Gastrocnemius medialis (tissue), 4 donors: ENCODE data around the gene ZCCHC14.

Experiments
- POLR2A ChIP-seq, 2 donors: fragments of 450-650 bp; IDR thresholded peaks; one replicate each; pipeline ENCODE4 v1.6.1; 2017; ENCODE audit warnings: antibody characterized with exemption in 2 of 2, mild to moderate bottlenecking in 2 of 2, moderate library complexity in 2 of 2
- TF ChIP-seq, protein P1 (sequence below), 5 experiments: fragments of 450-650 bp in 3 of 5; fragments of 200-600 bp in 2 of 5; sonication (generic) in 2 of 5; IDR thresholded peaks in 4 of 5; conservative IDR thresholded peaks in 1 of 5; 1 replicate in 4 of 5; 2 replicates in 1 of 5; pipeline ENCODE4 v1.5.1; 2016 to 2019; ENCODE audit warnings: antibody characterized with exemption in 5 of 5, mild to moderate bottlenecking in 3 of 5, moderate library complexity in 3 of 5

DNA sequence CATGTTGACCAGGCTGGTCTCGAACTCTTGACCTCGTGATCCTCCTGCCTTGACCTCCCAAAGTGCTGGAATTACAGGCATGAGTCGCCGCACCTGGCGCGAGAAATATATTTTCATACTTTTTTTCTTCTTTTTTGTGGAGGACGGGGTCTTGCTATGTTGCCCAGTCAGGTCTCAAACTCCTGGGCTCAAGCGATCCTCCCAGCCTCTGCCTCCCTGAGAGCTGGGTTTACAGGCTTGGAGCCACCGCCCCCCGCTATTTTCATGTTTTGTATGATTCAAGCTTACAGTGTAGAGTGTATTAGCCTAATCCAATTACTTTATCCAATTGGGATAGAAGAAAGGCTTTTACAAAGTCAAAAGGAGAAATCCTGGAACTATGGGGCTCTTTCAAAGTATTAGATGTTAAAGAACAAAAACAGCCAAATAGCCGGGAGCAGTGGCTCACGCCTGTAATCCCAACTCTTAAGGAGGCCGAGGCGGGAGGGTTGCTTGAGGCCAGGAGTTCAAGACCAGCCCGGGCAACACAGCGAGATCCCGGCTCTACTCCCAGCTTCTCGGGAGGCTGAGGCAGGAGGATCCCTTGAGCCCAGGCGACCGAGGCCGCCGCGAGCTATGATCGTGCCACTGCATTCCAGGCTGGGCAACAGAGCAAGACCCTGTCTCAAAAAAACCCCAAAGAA, 102.0 kb downstream of the ZCCHC14 start:
- TF ChIP-seq, protein P1, sequence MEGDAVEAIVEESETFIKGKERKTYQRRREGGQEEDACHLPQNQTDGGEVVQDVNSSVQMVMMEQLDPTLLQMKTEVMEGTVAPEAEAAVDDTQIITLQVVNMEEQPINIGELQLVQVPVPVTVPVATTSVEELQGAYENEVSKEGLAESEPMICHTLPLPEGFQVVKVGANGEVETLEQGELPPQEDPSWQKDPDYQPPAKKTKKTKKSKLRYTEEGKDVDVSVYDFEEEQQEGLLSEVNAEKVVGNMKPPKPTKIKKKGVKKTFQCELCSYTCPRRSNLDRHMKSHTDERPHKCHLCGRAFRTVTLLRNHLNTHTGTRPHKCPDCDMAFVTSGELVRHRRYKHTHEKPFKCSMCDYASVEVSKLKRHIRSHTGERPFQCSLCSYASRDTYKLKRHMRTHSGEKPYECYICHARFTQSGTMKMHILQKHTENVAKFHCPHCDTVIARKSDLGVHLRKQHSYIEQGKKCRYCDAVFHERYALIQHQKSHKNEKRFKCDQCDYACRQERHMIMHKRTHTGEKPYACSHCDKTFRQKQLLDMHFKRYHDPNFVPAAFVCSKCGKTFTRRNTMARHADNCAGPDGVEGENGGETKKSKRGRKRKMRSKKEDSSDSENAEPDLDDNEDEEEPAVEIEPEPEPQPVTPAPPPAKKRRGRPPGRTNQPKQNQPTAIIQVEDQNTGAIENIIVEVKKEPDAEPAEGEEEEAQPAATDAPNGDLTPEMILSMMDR (IDR thresholded peaks at IDR 0.05 in 4 of 5, conservative IDR thresholded peaks at IDR 0.05 in 1 of 5) = no peak
- no peak for TF ChIP-seq POLR2A (IDR thresholded peaks at IDR 0.05)
